SK-N-SH treated with all-trans-retinoic acid at 6 μM for 48 hours (cell line): ENCODE measurements around the gene MLXIP.

Experiments used
- CREB5 ChIP-seq: fragments of 250-450 bp; sonication (Bioruptor Pico); IDR thresholded peaks from 2 replicates; pipeline ENCODE4 v1.5.1; 2020; ENCODE audit warnings: low read depth, mild to moderate bottlenecking, moderate library complexity
- CSDC2 ChIP-seq: fragments of 250-450 bp; sonication (Bioruptor Pico); IDR thresholded peaks from 2 replicates; pipeline ENCODE4 v1.5.0; 2020; ENCODE audit warnings: mild to moderate bottlenecking, moderate library complexity
- GLIS3 ChIP-seq: fragments of 250-450 bp; sonication (Bioruptor Pico); IDR thresholded peaks from 2 replicates; pipeline ENCODE4 v1.5.0; 2020; ENCODE audit warnings: mild to moderate bottlenecking, moderate library complexity
- ISL1 ChIP-seq: fragments of 250-450 bp; sonication (Bioruptor Pico); IDR thresholded peaks from 2 replicates; pipeline ENCODE4 v2.1.2; 2022; ENCODE audit warnings: mild to moderate bottlenecking, moderate library complexity
- PATZ1 ChIP-seq: fragments of 250-450 bp; sonication (Bioruptor Pico); IDR thresholded peaks from 2 replicates; pipeline ENCODE4 v1.8.0; 2020; ENCODE audit warnings: mild to moderate bottlenecking, moderate library complexity, borderline replicate concordance
- PPARA ChIP-seq: fragments of 250-450 bp; sonication (Bioruptor Pico); IDR thresholded peaks from 2 replicates; pipeline ENCODE4 v1.5.0; 2020; ENCODE audit warnings: mild to moderate bottlenecking, borderline replicate concordance
- RARB ChIP-seq: fragments of 250-450 bp; sonication (Bioruptor Pico); IDR thresholded peaks from 2 replicates; pipeline ENCODE4 v1.8.0; 2021; ENCODE audit warnings: mild to moderate bottlenecking, moderate library complexity
- TOX ChIP-seq: fragments of 250-450 bp; sonication (Bioruptor Pico); IDR thresholded peaks from 2 replicates; pipeline ENCODE4 v1.8.0; 2021; ENCODE audit warnings: mild to moderate bottlenecking, moderate library complexity, borderline replicate concordance
- TSHZ2 ChIP-seq: fragments of 250-450 bp; sonication (Bioruptor Pico); IDR thresholded peaks from 2 replicates; pipeline ENCODE4 v1.5.0; 2020; ENCODE audit warnings: mild to moderate bottlenecking, moderate library complexity
- ZFP3 ChIP-seq: fragments of 250-450 bp; sonication (Bioruptor Pico); IDR thresholded peaks from 2 replicates; pipeline ENCODE4 v1.5.0; 2020; ENCODE audit warnings: mild to moderate bottlenecking, moderate library complexity
- ZFP30 ChIP-seq: fragments of 450-650 bp; formaldehyde crosslinking; IDR thresholded peaks from 2 replicates; pipeline ENCODE4 v1.5.0; 2022; ENCODE audit warnings: mild to moderate bottlenecking, moderate library complexity
- ZNF8 ChIP-seq: fragments of 450-650 bp; formaldehyde crosslinking; IDR thresholded peaks from 2 replicates; pipeline ENCODE4 v1.5.0; 2020; ENCODE audit warnings: mild to moderate bottlenecking, moderate library complexity

GRCh38 chr12:122135437-122136031, 57.0 kb downstream of the MLXIP start:
- TF ChIP-seq ISL1 (no peak), GLIS3 (CRISPR knock-in tag) (no peak), RARB (CRISPR knock-in tag) (no peak), PPARA (CRISPR knock-in tag) (no peak), ZFP30 (CRISPR knock-in tag) (no peak), TSHZ2 (CRISPR knock-in tag) (no peak), ZFP3 (CRISPR knock-in tag) (no peak), PATZ1 (no peak), TOX (CRISPR knock-in tag) (no peak), CREB5 (CRISPR knock-in tag) (no peak), ZNF8 (CRISPR knock-in tag) (no peak), CSDC2 (no peak)
